HEK293 (cell line): Measurements from ENCODE around the gene CDC26.

Source experiments
- CTCF ChIA-PET: fragments of 350-600 bp; formaldehyde crosslinking; extraction: SDS; loops from one replicate; lab custom pipeline; 2021; ENCODE audit warnings: antibody characterized with exemption; lab: Yijun Ruan, JAX
- POLR2A ChIA-PET: fragments of 300-600 bp; formaldehyde crosslinking; extraction: SDS; loops from one replicate; lab custom pipeline; 2020; ENCODE audit warnings: antibody characterized with exemption, inconsistent platforms; lab: Yijun Ruan, JAX
- H3K27ac ChIP-seq: fragments of 200-500 bp; sonication (Bioruptor generic); 2 replicates; pipeline ENCODE4 v1.5.1; 2014; ENCODE audit warnings: low read depth, low read length, control low read depth, inconsistent platforms; ENCODE audit errors: extremely low read depth
- H3K36me3 ChIP-seq, 2 experiments: fragments of 200-500 bp in 1 of 2; sonication (Bioruptor generic) in 1 of 2; 1 replicate in 1 of 2; 2 replicates in 1 of 2; pipeline ENCODE4 v1.5.1; 2014 to 2017; ENCODE audit warnings: inconsistent platforms in 2 of 2, low read length in 2 of 2; ENCODE audit not compliant: control insufficient read depth in 2 of 2, insufficient read depth in 1 of 2
- H3K4me1 ChIP-seq: fragments of 200-500 bp; sonication (Bioruptor generic); 2 replicates; pipeline ENCODE4 v1.5.1; 2014; ENCODE audit warnings: mild to moderate bottlenecking, low read length, inconsistent platforms; ENCODE audit not compliant: control insufficient read depth, insufficient read depth
- H3K4me3 ChIP-seq: 2 replicates; pipeline ENCODE4 v1.5.1; 2011; ENCODE audit warnings: low read depth, mild to moderate bottlenecking, control low read depth, low read length, moderate library complexity
- H3K9me3 ChIP-seq: fragments of 200-500 bp; sonication (Bioruptor generic); 2 replicates; pipeline ENCODE4 v1.5.1; 2014; ENCODE audit warnings: low read depth, low read length, inconsistent platforms; ENCODE audit not compliant: control insufficient read depth, insufficient read depth
- MEIS1 ChIP-seq: sonication (generic); formaldehyde crosslinking; IDR thresholded peaks from 2 replicates; pipeline ENCODE4 v1.8.1; 2022; ENCODE audit warnings: missing genetic modification reagents, mild to moderate bottlenecking, borderline replicate concordance
- OVOL3 ChIP-seq: fragments of 450-650 bp; formaldehyde crosslinking; IDR thresholded peaks from 2 replicates; pipeline ENCODE4 v1.5.1; 2016; ENCODE audit warnings: missing biosample characterization, missing genetic modification characterization
- PRDM10 ChIP-seq: fragments of 450-650 bp; formaldehyde crosslinking; IDR thresholded peaks from 2 replicates; pipeline ENCODE4 v1.5.1; 2016; ENCODE audit warnings: missing biosample characterization, missing genetic modification characterization
- ZEB2 ChIP-seq: fragments of 450-650 bp; formaldehyde crosslinking; IDR thresholded peaks from 2 replicates; pipeline ENCODE4 v1.5.1; 2016; ENCODE audit warnings: missing biosample characterization, missing genetic modification characterization
- ZNF133 ChIP-seq: fragments of 450-650 bp; formaldehyde crosslinking; IDR thresholded peaks from 2 replicates; pipeline ENCODE4 v1.5.1; 2016; ENCODE audit warnings: missing biosample characterization, missing genetic modification characterization
- ZNF2 ChIP-seq: fragments of 450-650 bp; formaldehyde crosslinking; IDR thresholded peaks from 2 replicates; pipeline ENCODE4 v1.5.1; 2016; ENCODE audit warnings: missing biosample characterization, missing genetic modification characterization
- ZNF211 ChIP-seq: fragments of 450-650 bp; formaldehyde crosslinking; IDR thresholded peaks from 2 replicates; pipeline ENCODE4 v1.5.1; 2016; ENCODE audit warnings: low read depth, missing biosample characterization, missing genetic modification characterization
- ZNF266 ChIP-seq: fragments of 450-650 bp; formaldehyde crosslinking; IDR thresholded peaks from 2 replicates; pipeline ENCODE4 v1.5.1; 2016; ENCODE audit warnings: missing biosample characterization, missing genetic modification characterization, low read depth
- ZNF362 ChIP-seq: fragments of 450-650 bp; formaldehyde crosslinking; IDR thresholded peaks from 2 replicates; pipeline ENCODE4 v1.5.1; 2016; ENCODE audit warnings: missing biosample characterization, missing genetic modification characterization
- ZNF544 ChIP-seq: fragments of 450-650 bp; formaldehyde crosslinking; IDR thresholded peaks from 2 replicates; pipeline ENCODE4 v1.5.0; 2017; ENCODE audit warnings: missing biosample characterization, missing genetic modification characterization
- ZNF621 ChIP-seq: fragments of 450-650 bp; formaldehyde crosslinking; IDR thresholded peaks from 2 replicates; pipeline ENCODE4 v1.5.1; 2017; ENCODE audit warnings: missing biosample characterization, missing genetic modification characterization
- ZNF623 ChIP-seq: fragments of 450-650 bp; formaldehyde crosslinking; IDR thresholded peaks from 2 replicates; pipeline ENCODE4 v1.5.1; 2016; ENCODE audit warnings: missing biosample characterization, missing genetic modification characterization
- ZNF654 ChIP-seq: fragments of 450-650 bp; formaldehyde crosslinking; IDR thresholded peaks from 2 replicates; pipeline ENCODE4 v1.5.1; 2016; ENCODE audit warnings: low read depth, missing biosample characterization, missing genetic modification characterization
- ZNF777 ChIP-seq: fragments of 450-650 bp; formaldehyde crosslinking; IDR thresholded peaks from 2 replicates; pipeline ENCODE4 v1.5.1; 2017; ENCODE audit warnings: missing biosample characterization, missing genetic modification characterization, borderline replicate concordance
- TF ChIP-seq, protein P1 (sequence below): fragments of 450-650 bp; formaldehyde crosslinking; IDR thresholded peaks from 2 replicates; pipeline ENCODE4 v1.5.1; 2016; ENCODE audit warnings: missing biosample characterization, missing genetic modification characterization
- TF ChIP-seq, protein P2 (sequence below): fragments of 450-650 bp; formaldehyde crosslinking; IDR thresholded peaks from 2 replicates; pipeline ENCODE4; 2016; ENCODE audit warnings: missing biosample characterization, missing genetic modification characterization
- TF ChIP-seq, protein P3 (sequence below): fragments of 450-650 bp; formaldehyde crosslinking; IDR thresholded peaks from 2 replicates; pipeline ENCODE4 v1.5.1; 2016; ENCODE audit warnings: missing biosample characterization, missing genetic modification characterization

Gene CDC26

GRCh38 chr9:113310538-113310937 is 35.2 kb upstream of the CDC26 start:
- H3K4me3 ChIP-seq: no peak overlapping the region
- POLR2A ChIA-PET: no interaction called here
- H3K4me1 ChIP-seq: no peaks in the 10 kb centered on the region
- H3K36me3 ChIP-seq: no peaks in the 10 kb centered on the region
- CTCF ChIA-PET: interaction anchor here (0.5 to 3.6 kb wide), 11 partner anchors 8 to 1281 kb away, joined by 3 to 26 read pairs (median 3); no protein-coding TSS in a partner anchor
- H3K9me3 ChIP-seq: no peaks in the 10 kb centered on the region
- H3K27ac ChIP-seq: no peak overlapping the region
- TF ChIP-seq MEIS1 (CRISPR knock-in tag) (no peak), PRDM10 (0 out of 2 replicates have a peak, but pooled peaks have one; percentile 22)

DNA sequence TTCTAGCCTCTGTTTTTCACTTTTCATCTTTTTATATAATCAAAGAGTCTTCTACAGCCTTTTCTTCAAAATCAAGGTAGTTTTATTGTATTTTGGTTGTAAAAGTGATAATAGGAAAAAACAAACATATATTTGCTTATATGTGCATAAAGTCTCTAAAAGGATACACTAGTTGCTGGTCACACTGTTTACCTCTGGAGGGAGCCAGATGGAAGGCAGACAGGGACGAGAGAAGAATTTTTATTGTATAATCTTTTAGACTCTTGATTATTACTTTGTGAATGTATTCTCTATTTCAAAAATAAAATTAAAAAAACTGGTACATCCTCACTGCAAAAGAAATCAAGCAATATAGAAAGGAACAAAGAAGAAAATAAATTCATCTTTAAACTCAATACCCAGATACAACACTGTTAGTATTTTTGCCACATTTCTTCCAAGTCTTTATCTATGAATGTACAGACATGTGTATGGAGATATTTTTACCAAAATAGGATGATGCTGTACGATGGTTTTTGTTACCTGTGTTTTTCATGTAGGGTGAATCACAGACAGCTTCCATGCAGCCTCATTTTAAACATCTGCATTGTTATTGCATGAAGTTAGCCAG is 33.9 kb upstream of the CDC26 start:
- ChIA-PET POLR2A (no interaction called here), CTCF (interaction anchor here (0.6 to 3.6 kb wide), 24 partner anchors 9 to 1748 kb away, joined by 3 to 26 read pairs (median 4); partner anchors contain the start of gene WDR31)
- no peak overlapping the region for H3K4me3 ChIP-seq
- H3K27ac ChIP-seq: no peak overlapping the region
- TF ChIP-seq ZNF654 (tag by site-specific recombination) (peak; percentile 55), ZEB2 (tag by site-specific recombination) (no peak)
- H3K36me3 ChIP-seq: no peaks in the 10 kb centered on the region
- H3K9me3 ChIP-seq: no peaks in the 10 kb centered on the region
- H3K4me1 ChIP-seq: no peaks in the 10 kb centered on the region

DNA sequence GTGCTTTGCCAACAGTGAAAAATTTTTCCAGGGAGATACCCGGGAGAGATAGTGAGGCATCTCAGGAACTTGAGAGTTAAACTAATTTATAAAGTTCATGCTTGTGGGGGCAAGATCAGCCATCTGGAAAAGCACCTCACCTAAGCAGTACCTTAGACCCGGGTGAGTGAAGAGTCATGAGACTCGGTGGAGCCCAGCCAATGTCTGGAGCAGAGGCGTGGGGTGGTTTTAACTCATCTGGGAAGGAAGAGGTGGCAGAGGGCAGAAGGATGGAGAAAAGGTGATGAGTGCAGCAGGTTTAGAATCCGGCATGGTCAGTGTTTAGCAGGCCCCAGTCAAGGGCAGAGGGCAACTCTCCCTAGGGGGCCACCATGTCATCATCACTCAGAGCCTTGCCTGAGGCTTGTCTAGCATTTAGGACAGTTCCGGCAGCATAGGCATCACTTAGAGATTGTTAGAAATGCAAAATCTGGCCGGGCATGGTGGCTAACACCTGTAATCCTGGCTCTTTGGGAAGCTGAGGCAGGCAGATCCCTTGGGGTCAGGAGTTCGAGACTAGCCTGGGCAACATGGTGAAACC is 32.1 kb upstream of the CDC26 start:
- H3K27ac ChIP-seq: no peak overlapping the region
- no peak overlapping the region for H3K4me3 ChIP-seq
- ChIA-PET POLR2A (no interaction called here), CTCF (interaction anchor here (0.8 to 3.6 kb wide), 6 partner anchors 11 to 76 kb away, joined by 3 to 26 read pairs (median 4); partner anchors contain the start of gene WDR31)
- TF ChIP-seq, protein P1, sequence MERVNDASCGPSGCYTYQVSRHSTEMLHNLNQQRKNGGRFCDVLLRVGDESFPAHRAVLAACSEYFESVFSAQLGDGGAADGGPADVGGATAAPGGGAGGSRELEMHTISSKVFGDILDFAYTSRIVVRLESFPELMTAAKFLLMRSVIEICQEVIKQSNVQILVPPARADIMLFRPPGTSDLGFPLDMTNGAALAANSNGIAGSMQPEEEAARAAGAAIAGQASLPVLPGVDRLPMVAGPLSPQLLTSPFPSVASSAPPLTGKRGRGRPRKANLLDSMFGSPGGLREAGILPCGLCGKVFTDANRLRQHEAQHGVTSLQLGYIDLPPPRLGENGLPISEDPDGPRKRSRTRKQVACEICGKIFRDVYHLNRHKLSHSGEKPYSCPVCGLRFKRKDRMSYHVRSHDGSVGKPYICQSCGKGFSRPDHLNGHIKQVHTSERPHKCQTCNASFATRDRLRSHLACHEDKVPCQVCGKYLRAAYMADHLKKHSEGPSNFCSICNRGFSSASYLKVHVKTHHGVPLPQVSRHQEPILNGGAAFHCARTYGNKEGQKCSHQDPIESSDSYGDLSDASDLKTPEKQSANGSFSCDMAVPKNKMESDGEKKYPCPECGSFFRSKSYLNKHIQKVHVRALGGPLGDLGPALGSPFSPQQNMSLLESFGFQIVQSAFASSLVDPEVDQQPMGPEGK (tag by site-specific recombination): no peak
- TF ChIP-seq ZNF2 (tag by site-specific recombination) (no peak), ZNF133 (tag by site-specific recombination) (no peak), ZNF266 (no peak), ZNF621 (tag by site-specific recombination) (no peak), OVOL3 (tag by site-specific recombination) (no peak), ZNF211 (no peak), ZNF544 (tag by site-specific recombination) (no peak), ZNF777 (no peak), ZNF362 (tag by site-specific recombination) (no peak), ZNF623 (tag by site-specific recombination) (no peak)
- TF ChIP-seq, protein P2, sequence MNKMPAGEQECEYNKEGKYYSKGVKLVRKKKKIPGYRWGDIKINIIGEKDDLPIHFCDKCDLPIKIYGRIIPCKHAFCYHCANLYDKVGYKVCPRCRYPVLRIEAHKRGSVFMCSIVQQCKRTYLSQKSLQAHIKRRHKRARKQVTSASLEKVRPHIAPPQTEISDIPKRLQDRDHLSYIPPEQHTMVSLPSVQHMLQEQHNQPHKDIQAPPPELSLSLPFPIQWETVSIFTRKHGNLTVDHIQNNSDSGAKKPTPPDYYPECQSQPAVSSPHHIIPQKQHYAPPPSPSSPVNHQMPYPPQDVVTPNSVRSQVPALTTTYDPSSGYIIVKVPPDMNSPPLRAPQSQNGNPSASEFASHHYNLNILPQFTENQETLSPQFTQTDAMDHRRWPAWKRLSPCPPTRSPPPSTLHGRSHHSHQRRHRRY (tag by site-specific recombination): no peak
- TF ChIP-seq, protein P3, sequence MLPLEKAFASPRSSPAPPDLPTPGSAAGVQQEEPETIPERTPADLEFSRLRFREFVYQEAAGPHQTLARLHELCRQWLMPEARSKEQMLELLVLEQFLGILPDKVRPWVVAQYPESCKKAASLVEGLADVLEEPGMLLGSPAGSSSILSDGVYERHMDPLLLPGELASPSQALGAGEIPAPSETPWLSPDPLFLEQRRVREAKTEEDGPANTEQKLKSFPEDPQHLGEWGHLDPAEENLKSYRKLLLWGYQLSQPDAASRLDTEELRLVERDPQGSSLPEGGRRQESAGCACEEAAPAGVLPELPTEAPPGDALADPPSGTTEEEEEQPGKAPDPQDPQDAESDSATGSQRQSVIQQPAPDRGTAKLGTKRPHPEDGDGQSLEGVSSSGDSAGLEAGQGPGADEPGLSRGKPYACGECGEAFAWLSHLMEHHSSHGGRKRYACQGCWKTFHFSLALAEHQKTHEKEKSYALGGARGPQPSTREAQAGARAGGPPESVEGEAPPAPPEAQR (tag by site-specific recombination): no peak
- no peaks in the 10 kb centered on the region for H3K36me3 ChIP-seq
- H3K9me3 ChIP-seq: no peaks in the 10 kb centered on the region
- H3K4me1 ChIP-seq: no peaks in the 10 kb centered on the region
